ENCODE data around the gene SLC35F3.

DNA sequence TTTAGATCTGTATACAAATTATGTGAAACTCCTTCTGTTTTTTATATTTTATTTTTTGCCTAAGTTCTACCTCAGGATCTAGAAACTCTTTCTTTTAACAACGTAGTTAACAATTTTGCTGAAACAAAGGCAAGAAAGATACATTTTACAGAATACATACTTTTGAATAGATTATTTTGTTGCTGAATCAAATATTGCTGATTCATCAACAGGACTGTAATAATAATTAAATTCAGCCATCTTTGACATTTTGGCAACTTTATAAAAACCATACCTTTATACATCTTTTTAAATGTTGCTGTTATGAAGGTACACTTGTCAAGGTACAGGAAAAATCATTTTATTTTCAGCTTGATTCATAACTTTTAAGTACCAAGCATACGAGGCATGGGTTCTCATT lies 458.1 kb downstream of the SLC35F3 start:
- no peak for TF ChIP-seq POLR2A (IDR thresholded peaks at IDR 0.05)
- TF ChIP-seq, protein P1, sequence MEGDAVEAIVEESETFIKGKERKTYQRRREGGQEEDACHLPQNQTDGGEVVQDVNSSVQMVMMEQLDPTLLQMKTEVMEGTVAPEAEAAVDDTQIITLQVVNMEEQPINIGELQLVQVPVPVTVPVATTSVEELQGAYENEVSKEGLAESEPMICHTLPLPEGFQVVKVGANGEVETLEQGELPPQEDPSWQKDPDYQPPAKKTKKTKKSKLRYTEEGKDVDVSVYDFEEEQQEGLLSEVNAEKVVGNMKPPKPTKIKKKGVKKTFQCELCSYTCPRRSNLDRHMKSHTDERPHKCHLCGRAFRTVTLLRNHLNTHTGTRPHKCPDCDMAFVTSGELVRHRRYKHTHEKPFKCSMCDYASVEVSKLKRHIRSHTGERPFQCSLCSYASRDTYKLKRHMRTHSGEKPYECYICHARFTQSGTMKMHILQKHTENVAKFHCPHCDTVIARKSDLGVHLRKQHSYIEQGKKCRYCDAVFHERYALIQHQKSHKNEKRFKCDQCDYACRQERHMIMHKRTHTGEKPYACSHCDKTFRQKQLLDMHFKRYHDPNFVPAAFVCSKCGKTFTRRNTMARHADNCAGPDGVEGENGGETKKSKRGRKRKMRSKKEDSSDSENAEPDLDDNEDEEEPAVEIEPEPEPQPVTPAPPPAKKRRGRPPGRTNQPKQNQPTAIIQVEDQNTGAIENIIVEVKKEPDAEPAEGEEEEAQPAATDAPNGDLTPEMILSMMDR (IDR thresholded peaks at IDR 0.05): no peak

Measured in suprapubic skin (tissue), 3 donors.